Right atrium auricular region (tissue), 2 donors: ENCODE results near the gene CCT5. TPM values are rescaled to one million over a fixed set of nuclear protein-coding genes. Genes with fewer than 3 reads are reported as not detected.

Source experiments
- DNase-seq: peaks from one replicate; pipeline ENCODE4 v3.0.0-alpha.2; 2019; ENCODE audit warnings: low spot score
- H3K27ac ChIP-seq, 2 donors: fragments of 200-600 bp; sonication (generic); 1 replicate in 1 of 2; 2 replicates in 1 of 2; pipeline ENCODE4 v1.5.1; 2016 to 2019
- H3K27me3 ChIP-seq, 2 donors: fragments of 200-600 bp; sonication (generic); one replicate each; pipeline versions ENCODE4 v1.5.1 to v1.6.0; 2017 to 2019
- H3K36me3 ChIP-seq: fragments of 200-600 bp; sonication (generic); one replicate; pipeline ENCODE4 v1.5.1; 2016
- H3K4me1 ChIP-seq, 2 donors: fragments of 200-600 bp; sonication (generic); one replicate each; pipeline versions ENCODE4 v1.5.1 to v1.6.0; 2017 to 2019
- H3K4me3 ChIP-seq, 2 donors: fragments of 200-600 bp; sonication (generic); 1 replicate in 1 of 2; 2 replicates in 1 of 2; pipeline ENCODE4 v1.5.1; 2017 to 2019; ENCODE audit warnings: mild to moderate bottlenecking in 1 of 2, moderate library complexity in 1 of 2
- H3K9me3 ChIP-seq, 2 donors: fragments of 200-600 bp; sonication (generic); one replicate each; pipeline ENCODE4 v1.5.1; 2019
- total RNA-seq, 2 donors: library from RNA; depleted of rRNA; stranded (reverse); fragments of >200 nt; gene quantifications; one replicate each; pipeline ENCODE4 v1.1.0, GENCODE V29; 2016
- TF ChIP-seq, protein P1 (sequence below), 2 donors: fragments of 200-600 bp; sonication (generic); IDR thresholded peaks; one replicate each; pipeline ENCODE4 v1.5.1; 2019; ENCODE audit warnings: antibody characterized with exemption in 2 of 2

Gene CCT5
- total RNA-seq, 2 donors from 2014 or later = 88.4 to 140 TPM

DNA sequence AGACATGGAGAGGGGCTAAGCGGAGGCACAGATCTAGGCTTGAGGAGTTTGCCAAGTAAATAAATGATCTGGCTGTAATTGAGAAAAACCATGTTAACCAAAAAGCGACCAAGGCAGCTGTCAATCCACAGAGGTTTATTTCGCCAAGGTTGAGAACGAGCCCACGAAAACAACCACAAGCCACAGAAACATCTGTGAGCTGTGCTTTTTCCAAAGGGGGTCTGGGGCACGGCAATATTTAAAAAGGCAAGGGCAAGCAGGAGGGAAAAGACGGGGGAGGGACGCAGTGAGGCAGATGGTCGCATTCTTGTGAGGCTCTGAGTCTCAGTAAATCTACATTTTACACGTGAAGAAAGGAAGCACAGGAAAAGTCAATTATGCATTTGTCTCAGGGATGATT, 25.4 kb downstream of the CCT5 start:
- DNase-seq = no peak
- Histone ChIP-seq H3K9me3 (no peaks in the 10 kb centered on the region), H3K4me3 (no peak overlapping the region), H3K27me3 (no peaks in the 10 kb centered on the region), H3K4me1 (no peaks in the 10 kb centered on the region), H3K36me3 (peaks cover 4% of the 10 kb centered on the region), H3K27ac (no peak overlapping the region)
- TF ChIP-seq, protein P1, sequence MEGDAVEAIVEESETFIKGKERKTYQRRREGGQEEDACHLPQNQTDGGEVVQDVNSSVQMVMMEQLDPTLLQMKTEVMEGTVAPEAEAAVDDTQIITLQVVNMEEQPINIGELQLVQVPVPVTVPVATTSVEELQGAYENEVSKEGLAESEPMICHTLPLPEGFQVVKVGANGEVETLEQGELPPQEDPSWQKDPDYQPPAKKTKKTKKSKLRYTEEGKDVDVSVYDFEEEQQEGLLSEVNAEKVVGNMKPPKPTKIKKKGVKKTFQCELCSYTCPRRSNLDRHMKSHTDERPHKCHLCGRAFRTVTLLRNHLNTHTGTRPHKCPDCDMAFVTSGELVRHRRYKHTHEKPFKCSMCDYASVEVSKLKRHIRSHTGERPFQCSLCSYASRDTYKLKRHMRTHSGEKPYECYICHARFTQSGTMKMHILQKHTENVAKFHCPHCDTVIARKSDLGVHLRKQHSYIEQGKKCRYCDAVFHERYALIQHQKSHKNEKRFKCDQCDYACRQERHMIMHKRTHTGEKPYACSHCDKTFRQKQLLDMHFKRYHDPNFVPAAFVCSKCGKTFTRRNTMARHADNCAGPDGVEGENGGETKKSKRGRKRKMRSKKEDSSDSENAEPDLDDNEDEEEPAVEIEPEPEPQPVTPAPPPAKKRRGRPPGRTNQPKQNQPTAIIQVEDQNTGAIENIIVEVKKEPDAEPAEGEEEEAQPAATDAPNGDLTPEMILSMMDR (IDR thresholded peaks at IDR 0.05) = no peak

DNA sequence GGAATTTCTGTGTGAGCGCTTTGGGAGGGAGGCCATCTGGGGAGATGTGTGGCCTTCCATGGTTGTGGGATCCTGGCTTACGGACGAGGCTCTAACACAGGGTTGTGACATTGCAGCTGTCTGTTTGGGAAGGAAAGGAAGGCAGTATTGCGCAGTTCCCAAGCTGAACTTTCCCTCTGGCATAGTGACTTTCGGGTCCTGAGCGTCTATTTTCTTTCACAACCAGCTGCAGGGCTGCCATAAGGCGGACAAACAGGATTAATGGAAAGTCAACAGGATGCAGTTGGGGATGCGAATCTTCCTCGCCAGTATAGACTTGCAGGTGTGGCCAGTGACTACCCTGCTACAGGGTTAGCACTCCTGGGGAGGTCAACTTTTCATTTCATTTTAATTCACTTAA, 25.9 kb downstream of the CCT5 start:
- TF ChIP-seq, protein P1 (IDR thresholded peaks at IDR 0.05) = no peak
- Histone ChIP-seq H3K4me3 (no peak overlapping the region), H3K27me3 (no peaks in the 10 kb centered on the region), H3K36me3 (peaks cover 4% of the 10 kb centered on the region), H3K4me1 (no peaks in the 10 kb centered on the region), H3K9me3 (no peaks in the 10 kb centered on the region), H3K27ac (no peak overlapping the region)
- DNase-seq = no peak

DNA sequence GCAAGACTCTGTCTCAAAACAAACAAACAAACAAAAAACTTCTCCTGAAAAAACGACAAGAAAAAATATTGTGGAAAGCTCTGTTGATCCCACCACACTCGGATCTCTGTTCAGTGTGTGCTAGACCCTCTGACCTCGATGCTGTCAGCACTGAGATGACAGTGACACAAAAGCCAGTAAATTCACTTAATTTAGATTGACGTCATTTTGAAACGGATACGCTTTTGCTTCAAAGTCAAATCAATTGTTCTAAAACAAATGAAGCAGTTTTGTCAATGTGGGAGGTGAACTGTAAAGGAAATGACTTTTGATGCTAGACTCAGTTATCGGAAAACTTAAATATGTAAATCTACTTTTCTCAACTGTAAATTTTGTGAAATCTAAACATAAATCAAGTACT, 26.6 kb downstream of the CCT5 start:
- Histone ChIP-seq H3K27ac (no peak overlapping the region), H3K4me3 (no peak overlapping the region), H3K36me3 (peaks cover 4% of the 10 kb centered on the region), H3K9me3 (no peaks in the 10 kb centered on the region), H3K27me3 (no peaks in the 10 kb centered on the region), H3K4me1 (no peaks in the 10 kb centered on the region)
- no peak for DNase-seq
- TF ChIP-seq, protein P1 (IDR thresholded peaks at IDR 0.05) = no peak

DNA sequence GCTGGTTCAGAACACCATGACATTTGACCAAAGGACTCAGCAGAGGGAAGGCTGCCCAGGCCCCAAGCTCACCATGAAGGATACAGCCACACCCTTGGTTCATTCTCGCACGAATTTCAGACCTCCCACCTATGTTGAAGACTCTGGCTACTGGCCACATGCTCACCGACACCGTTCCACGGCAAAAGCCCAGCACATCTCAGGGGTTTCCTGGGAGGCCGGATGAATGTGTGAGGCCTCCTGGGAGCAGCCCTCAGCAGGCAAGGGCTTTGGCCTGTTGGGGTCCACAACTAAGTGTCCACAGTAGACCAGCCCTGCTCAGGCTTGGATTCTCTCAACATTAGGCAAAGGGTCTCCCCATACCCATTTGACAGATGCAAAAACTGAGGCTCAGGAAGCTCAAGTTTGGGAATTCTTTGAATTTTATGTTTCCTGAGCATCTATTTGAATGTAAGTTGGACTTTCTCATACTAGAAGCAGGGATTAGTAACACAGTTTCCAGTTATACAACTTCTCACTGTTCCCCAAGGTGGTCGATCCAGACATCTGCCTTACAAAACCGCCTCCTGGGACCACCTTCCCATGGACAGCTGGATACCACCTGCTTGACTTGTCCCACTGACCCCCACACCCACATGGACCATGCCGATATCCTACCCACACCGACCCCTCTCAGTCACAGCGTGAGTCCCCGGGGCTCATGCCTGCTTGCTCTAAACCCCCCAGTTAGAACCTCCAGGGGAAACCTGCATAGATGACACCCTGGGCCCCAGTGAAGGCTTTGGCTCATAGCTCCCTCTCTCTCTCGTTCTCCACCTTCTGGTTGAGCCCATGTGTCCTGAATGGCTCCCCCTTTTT, 27.9 kb downstream of the CCT5 start:
- no peak for DNase-seq
- no peaks in the 10 kb centered on the region for H3K27me3 ChIP-seq
- no peaks in the 10 kb centered on the region for H3K9me3 ChIP-seq
- H3K4me1 ChIP-seq = no peaks in the 10 kb centered on the region
- no peak overlapping the region for H3K27ac ChIP-seq
- no peak overlapping the region for H3K4me3 ChIP-seq
- TF ChIP-seq, protein P1 (IDR thresholded peaks at IDR 0.05) = no peak
- peaks cover 4% of the 10 kb centered on the region for H3K36me3 ChIP-seq

DNA sequence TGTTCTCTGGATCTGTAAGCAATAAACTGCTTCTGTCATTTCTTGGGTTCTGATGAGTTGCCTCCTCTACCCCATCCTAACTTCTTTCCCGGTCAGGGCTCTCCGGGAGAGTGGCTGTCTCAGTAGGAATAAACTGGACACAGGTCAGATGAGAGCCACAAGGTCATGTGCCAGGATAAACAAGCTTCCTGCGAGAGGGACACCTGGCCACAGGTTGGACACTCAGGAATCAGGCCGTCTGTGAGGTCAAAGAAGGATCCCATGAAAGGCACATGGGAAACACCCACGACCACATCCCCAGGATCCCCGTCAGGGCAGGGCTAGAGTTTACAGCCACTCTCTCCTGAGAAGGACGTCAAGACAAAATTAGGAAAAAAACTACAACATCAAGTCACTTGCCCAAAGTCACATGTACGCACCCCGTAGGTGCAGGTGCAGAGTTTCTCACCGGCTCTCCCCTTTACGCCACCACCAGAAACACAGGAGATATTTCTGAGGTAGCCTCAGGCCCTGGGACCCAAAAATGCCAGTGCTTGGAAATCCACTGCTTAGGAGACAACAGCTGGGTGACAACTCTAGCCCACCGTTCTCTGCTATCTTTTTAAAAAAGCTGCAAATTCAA, 28.7 kb downstream of the CCT5 start:
- TF ChIP-seq, protein P1 (IDR thresholded peaks at IDR 0.05) = no peak
- no peak for DNase-seq
- Histone ChIP-seq H3K4me3 (no peak overlapping the region), H3K36me3 (peaks cover 4% of the 10 kb centered on the region), H3K27me3 (no peaks in the 10 kb centered on the region), H3K4me1 (no peaks in the 10 kb centered on the region), H3K27ac (no peak overlapping the region), H3K9me3 (no peaks in the 10 kb centered on the region)
